GM12878 (cell line): Measurements from ENCODE around the gene RET.

Experiments
- ASH2L ChIP-seq: fragments of 300-600, 200-600 bp; sonication (generic); IDR thresholded peaks from 2 replicates; pipeline ENCODE4 v1.6.1; 2017; ENCODE audit warnings: low read depth, mild to moderate bottlenecking, borderline replicate concordance
- CBFB ChIP-seq: IDR thresholded peaks from 2 replicates; pipeline ENCODE4 v1.6.1; 2016; ENCODE audit warnings: antibody characterized with exemption, low read depth
- CHD1 ChIP-seq: IDR thresholded peaks from 2 replicates; pipeline ENCODE4 v1.6.1; 2012; ENCODE audit warnings: low read depth, low read length, improper control_type of control experiment
- CHD4 ChIP-seq: fragments of 200-600 bp; sonication (generic); IDR thresholded peaks from 2 replicates; pipeline ENCODE4 v1.6.1; 2016; ENCODE audit warnings: mild to moderate bottlenecking
- EP300 ChIP-seq, 2 experiments: fragments of 150-350 bp in 1 of 2; IDR thresholded peaks; 2 replicates each; pipeline ENCODE4 v1.6.1; 2011 to 2012; ENCODE audit warnings: low read depth in 2 of 2, low read length in 2 of 2, borderline replicate concordance in 1 of 2, improper control_type of control experiment in 1 of 2, inconsistent platforms in 1 of 2; ENCODE audit not compliant: control insufficient read depth in 1 of 2
- ETV6 ChIP-seq, 2 experiments: fragments of 450-650 bp in 1 of 2; IDR thresholded peaks in 1 of 2; conservative IDR thresholded peaks in 1 of 2; 2 replicates each; pipeline ENCODE4 v1.6.1; 2014; ENCODE audit warnings: antibody characterized with exemption in 1 of 2, borderline replicate concordance in 1 of 2, low read depth in 1 of 2, mild to moderate bottlenecking in 1 of 2, moderate library complexity in 1 of 2
- MYC ChIP-seq: IDR thresholded peaks from 2 replicates; pipeline ENCODE4 v1.6.1; 2011; ENCODE audit warnings: mild to moderate bottlenecking, low read length, moderate library complexity, inconsistent platforms; ENCODE audit not compliant: insufficient read depth, insufficient replicate concordance, insufficient read length, severe bottlenecking
- ZNF274 ChIP-seq: IDR thresholded peaks from one replicate; pipeline ENCODE4 v1.8.0; 2011; ENCODE audit not compliant: insufficient read length, insufficient read depth
- TF ChIP-seq, protein P1 (sequence below): fragments of 450-650 bp; formaldehyde crosslinking; IDR thresholded peaks from 2 replicates; pipeline ENCODE4 v1.5.0; 2022; ENCODE audit warnings: mild to moderate bottlenecking, missing genetic modification characterization
- TF ChIP-seq, protein P2 (sequence below), 3 experiments: IDR thresholded peaks in 2 of 3; conservative IDR thresholded peaks in 1 of 3; 2 replicates each; pipeline ENCODE4 v1.5.1; 2011; ENCODE audit warnings: low read depth in 3 of 3, low read length in 3 of 3, mild to moderate bottlenecking in 3 of 3, control low read depth in 2 of 3, moderate library complexity in 2 of 3, inconsistent platforms in 1 of 3, mixed read lengths in 1 of 3; ENCODE audit not compliant: control insufficient read depth in 2 of 3, insufficient read depth in 1 of 3; ENCODE audit errors: extremely low read depth in 1 of 3

DNA sequence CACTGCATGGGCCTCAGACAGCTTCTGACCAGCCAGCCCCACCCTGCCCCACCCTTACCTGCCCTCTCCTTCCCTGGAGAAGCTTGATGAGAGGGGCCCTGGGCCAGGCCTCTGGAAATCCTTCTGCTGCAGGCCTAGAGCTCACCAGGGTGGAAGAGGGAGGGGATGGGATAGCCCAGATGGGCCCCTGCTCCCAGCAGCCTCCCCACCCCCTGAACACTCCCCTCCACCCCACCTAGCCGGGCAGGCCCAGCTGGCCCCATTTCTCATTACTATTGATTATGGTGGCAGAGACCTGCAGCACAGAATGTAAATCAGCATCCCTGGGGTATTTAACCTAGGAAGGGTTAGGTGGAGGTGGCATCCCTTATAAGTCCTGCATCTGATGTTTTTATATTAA is 11.6 kb upstream of the RET start:
- no peak for TF ChIP-seq CHD4
- TF ChIP-seq, protein P1, sequence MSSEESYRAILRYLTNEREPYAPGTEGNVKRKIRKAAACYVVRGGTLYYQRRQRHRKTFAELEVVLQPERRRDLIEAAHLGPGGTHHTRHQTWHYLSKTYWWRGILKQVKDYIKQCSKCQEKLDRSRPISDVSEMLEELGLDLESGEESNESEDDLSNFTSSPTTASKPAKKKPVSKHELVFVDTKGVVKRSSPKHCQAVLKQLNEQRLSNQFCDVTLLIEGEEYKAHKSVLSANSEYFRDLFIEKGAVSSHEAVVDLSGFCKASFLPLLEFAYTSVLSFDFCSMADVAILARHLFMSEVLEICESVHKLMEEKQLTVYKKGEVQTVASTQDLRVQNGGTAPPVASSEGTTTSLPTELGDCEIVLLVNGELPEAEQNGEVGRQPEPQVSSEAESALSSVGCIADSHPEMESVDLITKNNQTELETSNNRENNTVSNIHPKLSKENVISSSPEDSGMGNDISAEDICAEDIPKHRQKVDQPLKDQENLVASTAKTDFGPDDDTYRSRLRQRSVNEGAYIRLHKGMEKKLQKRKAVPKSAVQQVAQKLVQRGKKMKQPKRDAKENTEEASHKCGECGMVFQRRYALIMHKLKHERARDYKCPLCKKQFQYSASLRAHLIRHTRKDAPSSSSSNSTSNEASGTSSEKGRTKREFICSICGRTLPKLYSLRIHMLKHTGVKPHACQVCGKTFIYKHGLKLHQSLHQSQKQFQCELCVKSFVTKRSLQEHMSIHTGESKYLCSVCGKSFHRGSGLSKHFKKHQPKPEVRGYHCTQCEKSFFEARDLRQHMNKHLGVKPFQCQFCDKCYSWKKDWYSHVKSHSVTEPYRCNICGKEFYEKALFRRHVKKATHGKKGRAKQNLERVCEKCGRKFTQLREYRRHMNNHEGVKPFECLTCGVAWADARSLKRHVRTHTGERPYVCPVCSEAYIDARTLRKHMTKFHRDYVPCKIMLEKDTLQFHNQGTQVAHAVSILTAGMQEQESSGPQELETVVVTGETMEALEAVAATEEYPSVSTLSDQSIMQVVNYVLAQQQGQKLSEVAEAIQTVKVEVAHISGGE (CRISPR knock-in tag): no peak
- TF ChIP-seq, protein P2, sequence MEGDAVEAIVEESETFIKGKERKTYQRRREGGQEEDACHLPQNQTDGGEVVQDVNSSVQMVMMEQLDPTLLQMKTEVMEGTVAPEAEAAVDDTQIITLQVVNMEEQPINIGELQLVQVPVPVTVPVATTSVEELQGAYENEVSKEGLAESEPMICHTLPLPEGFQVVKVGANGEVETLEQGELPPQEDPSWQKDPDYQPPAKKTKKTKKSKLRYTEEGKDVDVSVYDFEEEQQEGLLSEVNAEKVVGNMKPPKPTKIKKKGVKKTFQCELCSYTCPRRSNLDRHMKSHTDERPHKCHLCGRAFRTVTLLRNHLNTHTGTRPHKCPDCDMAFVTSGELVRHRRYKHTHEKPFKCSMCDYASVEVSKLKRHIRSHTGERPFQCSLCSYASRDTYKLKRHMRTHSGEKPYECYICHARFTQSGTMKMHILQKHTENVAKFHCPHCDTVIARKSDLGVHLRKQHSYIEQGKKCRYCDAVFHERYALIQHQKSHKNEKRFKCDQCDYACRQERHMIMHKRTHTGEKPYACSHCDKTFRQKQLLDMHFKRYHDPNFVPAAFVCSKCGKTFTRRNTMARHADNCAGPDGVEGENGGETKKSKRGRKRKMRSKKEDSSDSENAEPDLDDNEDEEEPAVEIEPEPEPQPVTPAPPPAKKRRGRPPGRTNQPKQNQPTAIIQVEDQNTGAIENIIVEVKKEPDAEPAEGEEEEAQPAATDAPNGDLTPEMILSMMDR (IDR thresholded peaks at IDR 0.05 in 2 of 3, conservative IDR thresholded peaks at IDR 0.05 in 1 of 3; ENCODE audit: control insufficient read depth in 2 of 3, extremely low read depth in 1 of 3, insufficient read depth in 1 of 3, low read depth in 3 of 3, low read length in 3 of 3): no peak
- no peak for TF ChIP-seq ZNF274
- TF ChIP-seq CHD1: no peak
- TF ChIP-seq ETV6 (conservative IDR thresholded peaks at IDR 0.05 in 1 of 2, IDR thresholded peaks at IDR 0.05 in 1 of 2; ENCODE audit: borderline replicate concordance in 1 of 2, low read depth in 1 of 2): no peak
- TF ChIP-seq CBFB: no peak
- no peak for TF ChIP-seq ASH2L
- TF ChIP-seq EP300 (IDR thresholded peaks at IDR 0.05; ENCODE audit: borderline replicate concordance in 1 of 2, control insufficient read depth in 1 of 2, low read depth in 2 of 2, low read length in 2 of 2): no peak
- TF ChIP-seq MYC: no peak
